GM21825 (cell line): Measurements from ENCODE around the gene SOX8.

Experiments
- ATAC-seq: cut with Tn5 transposase; IDR thresholded peaks from one replicate; pipeline ENCODE4 v1.9.1; 2021; ENCODE audit warnings: mild to moderate bottlenecking, moderate library complexity; ENCODE audit not compliant: unreplicated experiment

Gene SOX8

DNA sequence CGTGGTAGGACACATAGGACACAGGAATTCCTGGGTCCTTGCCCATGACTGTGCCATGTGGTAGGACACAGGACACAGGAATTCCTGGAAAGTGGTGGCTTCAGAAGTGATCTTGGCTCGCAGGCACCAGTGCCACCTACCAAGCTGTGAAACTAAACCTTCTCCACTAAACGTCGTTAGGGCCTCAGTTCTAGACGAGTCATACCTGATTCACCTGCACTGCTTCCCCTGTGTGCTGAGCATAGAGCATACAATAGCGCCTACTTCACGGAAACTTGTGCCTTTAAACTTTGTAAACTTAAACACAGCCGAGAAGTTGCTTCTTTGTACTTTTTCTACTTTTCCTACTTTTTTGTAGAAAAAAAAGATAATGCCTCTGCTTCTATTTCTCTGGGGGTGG is 4.8 kb downstream of the SOX8 start:
- ATAC-seq = no peak

- ATAC-seq = no peak
These were observed 5.5 kb downstream of the SOX8 start for GRCh38 chr16:986925-987582.

GRCh38 chr16:987906-988305 is 6.3 kb downstream of the SOX8 start:
- ATAC-seq = no peak

DNA sequence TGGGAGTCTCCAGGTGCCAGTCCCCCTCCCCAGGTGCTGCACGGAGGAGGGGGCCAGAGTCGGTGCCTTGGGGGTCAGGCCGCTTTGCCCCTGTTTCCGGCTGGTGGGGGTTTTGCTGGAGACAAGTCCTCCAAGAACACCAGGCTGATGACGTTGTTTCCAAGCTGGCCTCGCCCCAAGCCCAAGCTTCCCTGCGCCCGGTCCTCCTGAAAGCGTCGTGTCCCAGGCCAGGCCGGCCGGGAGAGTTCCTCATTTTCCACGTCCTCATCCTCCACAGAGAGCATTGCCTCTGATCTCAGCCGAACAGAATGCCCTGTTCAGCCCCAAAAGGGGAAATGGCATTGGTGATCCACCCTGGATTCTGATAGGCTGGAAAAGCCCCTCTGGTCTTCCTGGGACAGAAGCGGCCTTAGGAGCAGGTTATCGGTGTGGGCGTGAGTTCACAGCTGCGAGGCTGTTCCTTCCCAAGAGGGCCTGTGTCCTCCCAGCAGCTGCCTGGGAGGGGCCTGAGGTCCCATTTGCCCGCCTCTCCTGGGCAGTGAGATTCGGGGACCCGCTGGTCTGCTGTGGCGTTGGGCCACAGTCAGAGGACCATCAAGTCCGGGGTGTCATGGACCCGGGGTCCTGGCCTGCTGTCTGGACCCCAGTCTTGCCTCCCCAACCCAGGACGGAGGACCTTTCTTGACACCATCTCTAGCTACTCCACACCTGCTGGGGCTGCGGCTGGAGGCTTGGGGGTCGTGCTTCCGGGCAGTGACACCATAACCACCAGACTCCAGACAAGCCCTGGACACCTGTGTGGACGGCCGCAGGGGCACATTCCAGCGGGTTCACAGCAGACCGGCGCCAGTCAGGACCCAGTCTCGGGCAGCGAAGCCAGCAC is 7.1 kb downstream of the SOX8 start:
- no peak for ATAC-seq

GRCh38 chr16:989354-989814 is 7.8 kb downstream of the SOX8 start:
- ATAC-seq = no peak

GRCh38 chr16:990516-991291 is 9.1 kb downstream of the SOX8 start:
- ATAC-seq = no peak

- no peak for ATAC-seq
These were observed 9.8 kb downstream of the SOX8 start for GRCh38 chr16:991345-991744.

DNA sequence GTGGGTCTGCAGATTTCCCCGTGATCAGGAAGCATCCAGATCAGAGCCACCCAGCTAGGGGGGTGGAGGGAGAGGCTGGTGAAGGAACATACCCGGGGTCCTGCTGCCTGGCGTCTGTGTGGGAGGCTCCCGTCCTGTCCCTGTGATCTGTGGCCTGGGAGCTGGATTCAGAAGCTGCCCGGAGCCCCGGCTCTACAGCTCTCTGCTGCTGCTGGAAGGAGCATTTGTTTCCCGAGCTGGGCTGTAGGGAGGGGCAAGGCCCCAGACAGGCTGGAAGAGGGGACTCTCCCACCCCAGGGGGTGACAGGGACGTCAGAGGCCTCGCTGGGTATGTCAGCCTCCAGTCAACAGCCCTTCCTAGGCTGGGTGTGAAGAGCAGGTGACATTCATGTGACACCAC is 10.2 kb downstream of the SOX8 start:
- no peak for ATAC-seq

- no peak for ATAC-seq
These were observed 12.2 kb downstream of the SOX8 start for GRCh38 chr16:993731-994130.

DNA sequence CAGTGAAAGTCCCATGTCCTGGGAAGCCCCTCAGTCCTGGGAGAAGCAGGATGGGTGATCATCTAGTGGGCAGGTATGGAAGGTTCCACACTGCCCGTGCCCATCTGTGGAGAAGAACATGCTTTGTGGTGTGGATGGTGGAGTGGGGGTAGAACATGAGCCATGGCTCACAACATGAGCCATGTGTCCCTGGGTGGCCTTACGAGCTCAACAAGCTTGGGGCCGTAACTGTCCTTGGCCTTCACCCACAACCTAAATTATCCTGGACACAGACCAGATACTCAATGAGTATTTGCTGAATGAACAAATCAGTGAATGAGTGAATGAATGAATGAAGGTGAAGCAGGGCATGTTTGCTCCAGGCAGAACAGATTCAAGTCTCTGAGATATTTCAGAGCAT is 13.5 kb downstream of the SOX8 start:
- no peak for ATAC-seq

DNA sequence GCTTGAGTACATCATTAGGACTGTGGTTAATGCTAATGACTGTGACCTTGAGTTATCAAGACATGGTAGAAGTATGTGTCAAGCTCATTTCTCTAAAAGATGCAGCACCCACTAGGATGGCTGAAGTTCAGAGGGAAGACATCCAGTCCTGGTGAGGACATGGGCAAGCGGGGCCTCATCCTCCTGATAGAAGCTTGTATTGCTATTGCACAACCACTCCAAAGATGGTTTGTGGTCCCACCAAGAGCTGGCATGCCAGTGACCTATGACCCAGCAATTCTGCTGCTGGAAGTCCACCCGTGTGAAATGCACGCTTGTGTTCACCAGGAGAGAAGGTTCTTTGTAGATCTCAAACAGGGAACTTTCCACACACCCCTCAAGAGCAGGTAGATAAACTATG is 14.2 kb downstream of the SOX8 start:
- no peak for ATAC-seq

DNA sequence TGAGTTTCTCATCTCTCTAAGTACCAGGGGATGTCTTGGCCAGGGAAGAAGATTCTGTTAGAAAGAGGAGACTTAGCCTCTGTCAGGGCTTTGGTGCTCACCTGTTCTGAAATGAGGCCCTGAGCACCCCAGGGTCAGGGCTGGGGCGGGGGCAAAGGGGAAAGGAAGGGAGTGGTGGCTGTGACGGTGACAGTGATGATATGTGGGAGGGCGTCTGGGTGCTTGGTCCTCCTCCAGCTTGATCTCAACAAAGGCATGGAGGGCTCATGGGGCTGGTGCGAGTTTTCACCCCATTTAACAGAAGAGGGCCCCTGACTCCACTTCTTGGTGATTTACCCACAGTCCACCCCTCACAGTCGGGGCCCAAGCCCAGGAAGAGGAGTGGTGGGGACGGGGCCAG is 15.1 kb downstream of the SOX8 start:
- no peak for ATAC-seq

GRCh38 chr16:997440-998051 is 16.0 kb downstream of the SOX8 start:
- ATAC-seq = no peak

GRCh38 chr16:998211-998610 is 16.6 kb downstream of the SOX8 start:
- no peak for ATAC-seq

- ATAC-seq = no peak
These were observed 17.0 kb downstream of the SOX8 start for GRCh38 chr16:998615-999014.

GRCh38 chr16:999677-1000076 is 18.1 kb downstream of the SOX8 start:
- no peak for ATAC-seq

- no peak for ATAC-seq
These were observed 19.0 kb downstream of the SOX8 start for GRCh38 chr16:1000608-1001007.

DNA sequence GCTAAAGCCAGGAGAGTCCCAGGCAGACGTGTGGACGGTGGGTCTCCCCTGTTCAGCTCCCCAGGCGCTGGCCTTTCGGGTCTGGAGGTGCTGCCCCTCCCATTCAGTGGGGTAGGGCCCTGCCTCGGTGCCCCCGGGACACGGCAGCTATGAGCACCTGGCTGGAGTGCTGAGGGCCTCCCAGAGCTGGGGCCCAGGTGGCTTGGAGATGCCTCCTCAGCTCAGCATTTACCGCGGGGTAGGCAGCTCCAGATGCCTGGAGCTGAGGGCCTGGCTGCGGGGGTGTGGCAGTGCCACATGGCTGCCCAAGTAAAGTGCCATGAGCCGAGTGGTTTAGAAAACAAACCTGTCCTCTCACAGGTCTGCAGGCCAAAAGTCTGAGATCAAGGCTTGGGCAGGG is 19.5 kb downstream of the SOX8 start:
- ATAC-seq = no peak

DNA sequence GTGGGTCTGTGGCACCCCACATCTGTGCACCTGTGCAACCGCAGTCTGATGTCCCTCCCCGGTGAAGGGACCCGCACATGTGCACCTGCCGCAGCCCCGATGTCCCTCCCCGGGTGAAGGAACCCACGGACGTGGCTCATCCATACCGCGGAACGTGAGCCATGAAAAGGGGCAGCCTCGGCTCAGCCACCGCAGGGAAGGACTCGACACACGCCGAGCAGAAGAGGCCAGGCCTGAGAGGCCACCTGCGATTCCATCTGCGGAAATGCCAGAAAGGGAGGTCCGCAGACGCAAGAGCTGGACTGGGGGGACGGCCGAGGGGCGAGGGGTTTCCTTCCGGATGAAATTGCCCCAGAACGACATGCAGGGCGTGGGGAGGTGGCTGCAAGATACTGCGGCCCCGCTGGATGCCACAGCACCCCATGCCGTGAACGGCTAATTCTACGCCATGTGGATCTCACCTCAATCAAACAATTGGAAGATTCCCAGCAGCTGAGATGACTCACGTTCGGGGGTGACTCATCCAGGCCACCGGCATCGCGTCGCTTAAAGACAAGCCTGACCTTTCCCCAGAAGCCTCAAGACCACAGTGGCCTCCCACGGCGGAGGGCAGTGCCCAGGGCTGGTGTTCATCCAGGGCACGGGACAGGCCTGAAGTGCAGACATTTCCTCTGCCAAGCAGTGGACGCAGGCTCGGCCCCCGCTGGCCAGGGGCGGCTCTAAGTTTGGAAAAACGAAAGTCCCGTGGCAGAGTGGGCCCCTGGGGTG is 21.0 kb downstream of the SOX8 start:
- no peak for ATAC-seq
